SK-N-MC (cell line): ENCODE data around the gene EPB41L1.

ENCODE experiments used
- DNase-seq: peaks from one replicate; pipeline ENCODE4 v3.0.0-alpha.2; 2011; ENCODE audit warnings: low read depth, low spot score
- H3K27ac ChIP-seq: fragments of 200-600 bp; sonication (generic); 2 replicates; pipeline ENCODE4 v1.5.1; 2016; ENCODE audit warnings: mixed run types
- H3K36me3 ChIP-seq: fragments of 200-600 bp; sonication (generic); 2 replicates; pipeline ENCODE4 v1.6.1; 2017; ENCODE audit warnings: antibody characterized with exemption, low read length, mixed read lengths; ENCODE audit not compliant: insufficient read depth
- H3K4me3 ChIP-seq: fragments of 200-600 bp; sonication (generic); 2 replicates; pipeline ENCODE4 v1.5.1; 2016
- H3K9ac ChIP-seq: fragments of 200-600 bp; sonication (generic); 2 replicates; pipeline ENCODE4 v1.8.0; 2017; ENCODE audit warnings: mixed run types, mixed read lengths; ENCODE audit not compliant: insufficient read length
- H3K9me3 ChIP-seq: fragments of 200-600 bp; sonication (generic); 2 replicates; pipeline ENCODE4 v1.6.1; 2017; ENCODE audit warnings: low read depth, mild to moderate bottlenecking, antibody characterized with exemption, low read length, moderate library complexity, mixed read lengths
- EZH2 ChIP-seq: fragments of 200-600 bp; sonication (generic); IDR thresholded peaks from one replicate; pipeline ENCODE4 v1.6.1; 2017; ENCODE audit warnings: antibody characterized with exemption
- FOXP2 ChIP-seq: optimal IDR thresholded peaks from 2 replicates; pipeline ENCODE3; 2011; ENCODE audit warnings: mild to moderate bottlenecking, moderate library complexity; ENCODE audit not compliant: insufficient read depth; ENCODE audit errors: extremely low read length, control extremely low read depth
- POLR2AphosphoS5 ChIP-seq: IDR thresholded peaks from 2 replicates; pipeline ENCODE4 v1.6.1; 2012; ENCODE audit warnings: mild to moderate bottlenecking, low read depth, low read length, borderline replicate concordance

EPB41L1 gene

GRCh38 chr20:36148439-36148838, 6.1 kb upstream of the EPB41L1 start:
- DNase-seq = no peak
- no peaks in the 10 kb centered on the region for H3K9me3 ChIP-seq
- H3K9ac ChIP-seq = no peak overlapping the region
- no peak for TF ChIP-seq EZH2
- no peak for TF ChIP-seq FOXP2
- no peak for TF ChIP-seq POLR2AphosphoS5
- no peaks in the 10 kb centered on the region for H3K36me3 ChIP-seq
- H3K4me3 ChIP-seq = no peak overlapping the region
- no peak overlapping the region for H3K27ac ChIP-seq

- no peak for DNase-seq
- Histone ChIP-seq H3K4me3 (no peak overlapping the region), H3K9ac (no peak overlapping the region), H3K27ac (no peak overlapping the region), H3K36me3 (no peaks in the 10 kb centered on the region), H3K9me3 (no peaks in the 10 kb centered on the region)
- TF ChIP-seq POLR2AphosphoS5 (no peak), FOXP2 (no peak)
Measured at GRCh38 chr20:36149012-36149411, 5.5 kb upstream of the EPB41L1 start.

GRCh38 chr20:36149469-36149868, 5.1 kb upstream of the EPB41L1 start:
- no peak overlapping the region for H3K27ac ChIP-seq
- TF ChIP-seq POLR2AphosphoS5 (no peak), FOXP2 (no peak), EZH2 (no peak)
- H3K4me3 ChIP-seq = no peak overlapping the region
- no peak overlapping the region for H3K9ac ChIP-seq
- DNase-seq = no peak
- no peaks in the 10 kb centered on the region for H3K36me3 ChIP-seq
- H3K9me3 ChIP-seq = no peaks in the 10 kb centered on the region

GRCh38 chr20:36150489-36150846, 4.1 kb upstream of the EPB41L1 start:
- Histone ChIP-seq H3K9me3 (no peaks in the 10 kb centered on the region), H3K27ac (no peak overlapping the region), H3K9ac (no peak overlapping the region), H3K36me3 (no peaks in the 10 kb centered on the region), H3K4me3 (no peak overlapping the region)
- no peak for DNase-seq
- TF ChIP-seq POLR2AphosphoS5 (no peak), FOXP2 (no peak), EZH2 (no peak)

GRCh38 chr20:36150847-36151539, 3.5 kb upstream of the EPB41L1 start:
- no peak for DNase-seq
- no peaks in the 10 kb centered on the region for H3K9me3 ChIP-seq
- no peaks in the 10 kb centered on the region for H3K36me3 ChIP-seq
- no peak overlapping the region for H3K27ac ChIP-seq
- no peak overlapping the region for H3K4me3 ChIP-seq
- no peak overlapping the region for H3K9ac ChIP-seq
- no peak for TF ChIP-seq EZH2
- no peak for TF ChIP-seq POLR2AphosphoS5
- TF ChIP-seq FOXP2 = no peak

GRCh38 chr20:36152261-36152660, 2.3 kb upstream of the EPB41L1 start:
- no peak for DNase-seq
- no peak overlapping the region for H3K27ac ChIP-seq
- H3K9me3 ChIP-seq = no peaks in the 10 kb centered on the region
- no peaks in the 10 kb centered on the region for H3K36me3 ChIP-seq
- H3K4me3 ChIP-seq = no peak overlapping the region
- TF ChIP-seq EZH2 (no peak), FOXP2 (no peak), POLR2AphosphoS5 (no peak)
- no peak overlapping the region for H3K9ac ChIP-seq

- H3K27ac ChIP-seq = no peak overlapping the region
- H3K9me3 ChIP-seq = no peaks in the 10 kb centered on the region
- H3K4me3 ChIP-seq = no peak overlapping the region
- H3K9ac ChIP-seq = no peak overlapping the region
- DNase-seq = no peak
- H3K36me3 ChIP-seq = no peaks in the 10 kb centered on the region
- no peak for TF ChIP-seq POLR2AphosphoS5
- TF ChIP-seq FOXP2 = no peak
- TF ChIP-seq EZH2 = no peak
Measured at GRCh38 chr20:36153204-36153603, 1.3 kb upstream of the EPB41L1 start.

GRCh38 chr20:36153736-36154699, 522 bp upstream of the EPB41L1 start:
- H3K36me3 ChIP-seq = no peaks in the 10 kb centered on the region
- TF ChIP-seq FOXP2 (no peak), EZH2 (no peak), POLR2AphosphoS5 (no peak)
- no peak overlapping the region for H3K9ac ChIP-seq
- peak overlapping the region; percentile 88 for H3K4me3 ChIP-seq
- no peaks in the 10 kb centered on the region for H3K9me3 ChIP-seq
- H3K27ac ChIP-seq = no peak overlapping the region
- no peak for DNase-seq

- DNase-seq = no peak
- H3K27ac ChIP-seq = no peak overlapping the region
- no peak for TF ChIP-seq FOXP2
- no peak for TF ChIP-seq EZH2
- TF ChIP-seq POLR2AphosphoS5 = no peak
- H3K9ac ChIP-seq = no peak overlapping the region
- H3K4me3 ChIP-seq = peak overlapping the region; percentile 88
- no peaks in the 10 kb centered on the region for H3K36me3 ChIP-seq
- H3K9me3 ChIP-seq = no peaks in the 10 kb centered on the region
Measured at GRCh38 chr20:36155629-36155971, 1.1 kb downstream of the EPB41L1 start.
